UCSD-AML1 (cell line): Measurements from ENCODE around the gene ADCK2.
"Not testable (repeated sequence)": the region's sequence is repeated elsewhere in the genome, so short reads cannot be mapped to it uniquely, and the experiment has no call there.

Experiments
- DNase-seq: peaks from one replicate; lab custom pipeline; 2025; ENCODE audit not compliant: unreplicated experiment; lab: John Stamatoyannopoulos, UW

Gene ADCK2

GRCh38 chr7:140673063-140673773, 473 bp downstream of the ADCK2 start:
- DNase-seq, result peak; percentile 21

GRCh38 chr7:140673774-140674155, 1.0 kb downstream of the ADCK2 start:
- DNase-seq, result no peak

- DNase-seq, result no peak
Measured at GRCh38 chr7:140674356-140674800, 1.6 kb downstream of the ADCK2 start.

DNA sequence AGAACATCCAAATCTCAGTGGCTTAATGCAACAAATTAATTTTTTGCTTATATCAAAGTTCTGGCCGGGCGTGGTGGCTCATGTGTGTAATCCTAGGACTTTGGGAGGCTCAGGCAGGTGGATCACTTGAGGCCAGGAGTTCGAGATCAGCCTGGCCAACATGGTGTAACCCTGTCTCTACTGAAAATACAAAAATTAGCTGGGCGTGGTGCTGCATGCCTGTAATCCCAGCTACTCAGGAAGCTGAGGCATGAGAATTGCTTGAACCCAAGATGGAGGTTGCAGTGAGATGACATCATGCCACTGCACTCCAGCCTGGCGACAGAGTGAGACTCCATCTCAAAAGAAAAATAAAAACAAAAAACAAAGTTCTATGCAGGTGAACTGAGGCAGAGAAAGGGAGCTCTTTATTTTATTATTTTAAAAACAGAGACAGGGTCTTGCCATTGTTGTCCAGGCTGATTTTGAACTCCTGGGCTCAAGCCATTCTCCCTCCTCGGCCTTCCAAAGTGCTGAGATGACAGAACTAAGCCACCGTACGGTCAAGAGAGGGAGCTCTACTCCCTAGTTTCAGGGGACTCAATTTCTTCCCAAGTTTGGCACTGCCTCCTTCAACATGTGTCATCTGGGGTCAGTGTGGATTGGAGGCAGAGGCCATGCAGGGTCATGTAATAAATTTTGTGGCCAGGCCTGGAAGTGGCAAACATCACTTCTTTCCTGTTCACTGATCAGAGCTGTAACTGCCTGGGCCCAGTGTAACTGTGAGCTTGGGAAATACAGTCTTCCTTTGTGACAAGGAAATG, 2.4 kb downstream of the ADCK2 start:
- DNase-seq, result peak; percentile 24

GRCh38 chr7:140675726-140676125, 3.0 kb downstream of the ADCK2 start:
- DNase-seq, result no peak

DNA sequence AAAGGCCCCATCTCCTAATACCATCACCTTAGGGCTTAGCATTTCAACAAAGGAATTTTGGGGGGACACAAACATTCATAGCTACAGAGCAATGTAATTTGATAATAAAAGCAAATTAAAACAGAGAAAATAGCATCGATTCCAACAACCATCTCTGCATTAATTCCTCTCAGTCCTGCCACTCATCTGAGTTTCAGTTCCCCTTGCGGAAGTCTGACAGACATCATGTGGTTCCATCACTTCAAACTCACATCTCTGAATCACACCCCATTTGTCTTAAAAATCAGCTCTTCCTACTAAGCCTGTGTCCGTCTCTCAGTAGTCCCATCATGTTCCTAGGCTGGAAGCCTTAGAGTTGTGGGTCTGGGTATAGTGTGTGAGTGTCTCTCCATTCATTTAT, 3.6 kb downstream of the ADCK2 start:
- DNase-seq, result no peak

- not testable (repeated sequence) for DNase-seq
Measured at GRCh38 chr7:140676956-140677355, 4.2 kb downstream of the ADCK2 start.

DNA sequence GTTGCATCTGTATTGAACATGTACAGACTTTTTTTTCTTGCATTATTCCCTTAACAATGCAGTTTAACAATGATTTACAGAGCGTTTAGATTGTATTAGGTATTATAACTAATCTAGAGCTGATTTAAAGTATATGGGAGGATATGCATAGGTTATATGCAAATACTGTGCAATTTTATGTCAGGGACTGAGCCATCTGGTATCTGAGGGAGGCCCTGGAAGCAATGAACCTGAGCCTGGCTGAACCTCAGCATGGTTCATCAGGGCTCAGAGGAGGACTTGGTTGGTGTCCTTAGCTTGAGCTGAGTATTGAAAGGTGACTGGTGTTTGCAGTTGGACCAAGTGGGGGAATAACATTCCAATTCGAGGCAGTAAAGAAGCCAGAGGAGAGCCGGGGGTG, 4.8 kb downstream of the ADCK2 start:
- DNase-seq, result no peak

- no peak for DNase-seq
Measured at GRCh38 chr7:140678081-140678815, 5.5 kb downstream of the ADCK2 start.

DNA sequence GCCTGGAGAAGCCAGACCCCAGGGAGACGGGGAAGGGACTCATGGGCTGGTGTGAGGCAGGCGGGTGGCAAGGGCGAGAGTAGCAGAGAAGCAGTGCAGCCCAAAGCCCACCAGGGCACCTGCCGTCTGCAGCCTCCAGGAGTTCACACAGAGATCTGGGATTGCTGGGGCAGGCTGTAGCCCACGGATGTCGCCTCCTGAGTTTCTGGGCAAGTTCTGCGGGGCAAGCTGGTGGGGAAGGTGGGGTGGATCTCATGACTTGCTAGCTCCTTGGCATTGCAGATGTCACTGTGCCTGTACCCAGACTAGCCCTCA, 6.0 kb downstream of the ADCK2 start:
- DNase-seq, result no peak

GRCh38 chr7:140679186-140679585, 6.4 kb downstream of the ADCK2 start:
- no peak for DNase-seq

- DNase-seq, result no peak
Measured at GRCh38 chr7:140680886-140681285, 8.1 kb downstream of the ADCK2 start.

DNA sequence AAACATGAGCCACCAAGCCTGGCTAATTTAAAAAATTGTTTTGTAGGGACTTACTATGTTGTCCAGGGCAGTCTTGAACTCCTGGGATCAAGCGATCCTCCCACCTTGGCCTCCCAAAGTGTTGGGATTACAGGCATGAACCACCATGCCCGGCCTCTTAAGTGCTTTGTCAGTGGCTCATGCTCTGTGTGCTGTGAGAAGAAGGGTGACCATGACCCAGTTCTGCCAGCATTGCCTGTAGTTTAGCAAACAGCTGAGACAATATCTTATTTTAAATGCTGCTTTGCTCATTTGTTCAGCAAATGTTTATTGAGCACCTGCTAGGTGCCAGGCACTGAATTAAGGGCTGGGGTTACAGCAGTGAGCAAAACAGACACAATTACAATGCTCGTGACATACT, 9.0 kb downstream of the ADCK2 start:
- DNase-seq, result no peak

DNA sequence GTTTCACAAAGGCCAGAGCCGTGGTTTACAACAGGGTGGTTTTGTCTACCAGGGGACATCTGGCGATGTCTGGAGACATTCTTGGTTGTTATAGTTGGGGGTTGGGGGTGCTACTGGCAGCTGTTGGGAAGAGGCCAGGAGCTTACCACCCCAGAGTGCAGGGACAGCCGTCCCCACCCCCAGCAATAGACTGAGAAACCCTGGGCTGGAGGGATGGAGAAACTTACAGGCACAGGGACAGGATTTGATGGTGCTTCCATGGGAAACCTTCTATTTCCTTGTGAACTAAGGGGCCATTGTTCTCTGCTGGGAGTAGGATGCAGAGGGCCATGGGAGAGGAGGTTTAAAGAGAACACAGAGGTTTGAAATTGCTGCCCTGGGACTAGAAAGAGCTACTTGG, 10.9 kb downstream of the ADCK2 start:
- DNase-seq, result no peak

GRCh38 chr7:140684066-140684950, 11.6 kb downstream of the ADCK2 start:
- no peak for DNase-seq

- no peak for DNase-seq
Measured at GRCh38 chr7:140685407-140686087, 12.8 kb downstream of the ADCK2 start.

DNA sequence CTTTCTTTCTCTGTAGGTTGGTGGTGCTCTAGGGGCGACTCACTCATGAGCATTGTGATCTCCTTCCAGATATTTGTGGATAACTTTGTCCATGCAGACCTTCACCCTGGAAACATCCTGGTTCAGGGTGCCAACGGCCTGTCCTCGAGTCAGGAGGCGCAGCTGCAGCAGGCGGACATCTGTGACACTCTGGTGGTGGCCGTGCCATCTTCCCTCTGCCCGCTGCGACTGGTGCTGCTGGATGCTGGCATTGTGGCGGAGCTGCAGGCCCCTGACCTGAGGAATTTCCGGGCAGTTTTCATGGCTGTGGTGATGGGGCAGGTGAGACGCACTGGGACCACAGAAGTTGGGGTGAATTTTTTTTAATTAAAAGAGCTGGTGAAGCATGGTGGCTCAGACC, 14.2 kb downstream of the ADCK2 start:
- no peak for DNase-seq

GRCh38 chr7:140688341-140688740, 15.6 kb downstream of the ADCK2 start:
- no peak for DNase-seq

DNA sequence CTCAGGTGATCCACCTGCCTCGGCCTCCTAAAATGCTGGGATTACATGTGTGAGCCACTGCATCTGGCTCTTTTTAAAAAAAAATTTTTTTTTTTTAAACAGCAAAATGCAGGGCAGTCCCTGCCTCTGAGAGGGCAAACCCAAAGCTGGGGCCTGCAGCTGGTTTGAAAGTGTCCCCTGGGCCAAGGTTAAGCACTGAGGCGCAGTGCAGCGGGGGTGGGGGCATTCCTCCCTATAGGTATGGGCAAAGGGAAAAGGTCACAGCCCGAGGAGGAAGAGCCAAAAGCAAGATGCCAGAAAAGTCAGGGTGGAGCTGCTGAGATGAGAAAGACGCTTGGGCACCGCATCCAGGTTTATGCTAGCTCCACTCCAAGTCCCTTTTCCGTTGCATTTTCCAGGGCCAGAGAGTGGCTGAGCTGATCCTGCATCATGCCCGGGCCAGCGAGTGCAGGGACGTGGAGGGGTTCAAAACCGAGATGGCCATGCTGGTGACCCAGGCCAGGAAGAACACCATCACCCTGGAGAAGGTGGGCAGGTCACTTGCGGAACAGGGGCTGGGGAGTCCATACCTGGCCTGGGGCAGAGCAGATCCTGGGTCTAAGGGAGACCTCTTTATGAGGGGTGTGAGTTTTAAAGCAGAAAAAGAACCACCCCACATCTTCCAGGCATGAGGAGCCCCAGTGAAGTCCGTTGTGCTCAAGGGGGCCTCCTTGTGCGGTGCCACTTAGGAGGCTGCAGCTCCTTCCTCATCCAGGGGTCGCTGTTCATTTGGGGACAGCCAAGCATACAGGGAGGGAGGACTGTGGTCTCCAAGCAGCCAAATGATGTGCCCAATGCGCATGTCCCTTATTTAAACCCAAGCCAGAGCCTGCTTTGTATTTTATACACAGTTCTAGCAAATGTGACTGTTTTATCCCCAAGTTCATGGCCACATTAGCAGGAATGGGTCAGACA, 16.7 kb downstream of the ADCK2 start:
- no peak for DNase-seq
